ENCODE results near the gene AARSD1.

AARSD1 gene, protein sequence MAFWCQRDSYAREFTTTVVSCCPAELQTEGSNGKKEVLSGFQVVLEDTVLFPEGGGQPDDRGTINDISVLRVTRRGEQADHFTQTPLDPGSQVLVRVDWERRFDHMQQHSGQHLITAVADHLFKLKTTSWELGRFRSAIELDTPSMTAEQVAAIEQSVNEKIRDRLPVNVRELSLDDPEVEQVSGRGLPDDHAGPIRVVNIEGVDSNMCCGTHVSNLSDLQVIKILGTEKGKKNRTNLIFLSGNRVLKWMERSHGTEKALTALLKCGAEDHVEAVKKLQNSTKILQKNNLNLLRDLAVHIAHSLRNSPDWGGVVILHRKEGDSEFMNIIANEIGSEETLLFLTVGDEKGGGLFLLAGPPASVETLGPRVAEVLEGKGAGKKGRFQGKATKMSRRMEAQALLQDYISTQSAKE

GRCh38 chr17:42964161-42964932, at the start of gene AARSD1:
Gene AARSD1 (minus strand): TSS chr17:42964454. CDS start chr17:42964440, 14 bp downstream.
- H3K27ac Mint-ChIP-seq: peak within 1 kb of the TSS; percentile 93 to 99 (median 96)
- H3K4me1 Mint-ChIP-seq: peaks cover 12% of the 10 kb centered on the region
- no peaks in the 10 kb centered on the region for H3K27me3 Mint-ChIP-seq (ENCODE audit: low read depth)
- no peak for TF ChIP-seq CTCF (IDR thresholded peaks at IDR 0.05; ENCODE audit: unreplicated experiment in 3 of 3)
- H3K9me3 Mint-ChIP-seq: no peaks in the 10 kb centered on the region
- peak within 1 kb of the TSS; percentile 89 to 95 (median 90) for H3K4me3 Mint-ChIP-seq
- H3K36me3 Mint-ChIP-seq (ENCODE audit: low read depth): peaks cover 22% of the 10 kb centered on the region

DNA sequence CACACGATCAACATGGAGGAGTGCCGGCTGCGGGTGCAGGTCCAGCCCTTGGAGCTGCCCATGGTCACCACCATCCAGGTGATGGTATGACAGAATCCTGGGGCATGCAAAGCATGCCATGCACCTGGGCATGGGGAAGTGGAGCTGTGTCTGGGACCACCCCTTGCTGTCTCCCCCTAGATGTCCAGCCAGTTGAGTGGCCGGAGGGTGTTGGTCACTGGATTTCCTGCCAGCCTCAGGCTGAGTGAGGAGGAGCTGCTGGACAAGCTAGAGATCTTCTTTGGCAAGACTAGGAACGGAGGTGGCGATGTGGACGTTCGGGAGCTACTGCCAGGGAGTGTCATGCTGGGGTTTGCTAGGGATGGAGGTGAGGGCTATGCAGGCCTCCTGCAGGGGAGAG, 49.0 kb upstream of the AARSD1 start:
- H3K4me3 Mint-ChIP-seq: no peak overlapping the region
- peaks cover 19% of the 10 kb centered on the region for H3K36me3 Mint-ChIP-seq (ENCODE audit: low read depth)
- no peak overlapping the region for H3K27ac Mint-ChIP-seq
- TF ChIP-seq CTCF (IDR thresholded peaks at IDR 0.05; ENCODE audit: unreplicated experiment in 3 of 3): no peak
- H3K27me3 Mint-ChIP-seq (ENCODE audit: low read depth): no peaks in the 10 kb centered on the region
- no peaks in the 10 kb centered on the region for H3K9me3 Mint-ChIP-seq
- peaks cover 7% of the 10 kb centered on the region for H3K4me1 Mint-ChIP-seq

GRCh38 chr17:43011728-43012472, 47.6 kb upstream of the AARSD1 start:
- H3K36me3 Mint-ChIP-seq (ENCODE audit: low read depth): peaks cover 15% of the 10 kb centered on the region
- no peaks in the 10 kb centered on the region for H3K27me3 Mint-ChIP-seq (ENCODE audit: low read depth)
- no peak overlapping the region for H3K4me3 Mint-ChIP-seq
- no peak overlapping the region for H3K27ac Mint-ChIP-seq
- peaks cover 8% of the 10 kb centered on the region for H3K4me1 Mint-ChIP-seq
- no peak for TF ChIP-seq CTCF (IDR thresholded peaks at IDR 0.05; ENCODE audit: unreplicated experiment in 3 of 3)
- no peaks in the 10 kb centered on the region for H3K9me3 Mint-ChIP-seq

DNA sequence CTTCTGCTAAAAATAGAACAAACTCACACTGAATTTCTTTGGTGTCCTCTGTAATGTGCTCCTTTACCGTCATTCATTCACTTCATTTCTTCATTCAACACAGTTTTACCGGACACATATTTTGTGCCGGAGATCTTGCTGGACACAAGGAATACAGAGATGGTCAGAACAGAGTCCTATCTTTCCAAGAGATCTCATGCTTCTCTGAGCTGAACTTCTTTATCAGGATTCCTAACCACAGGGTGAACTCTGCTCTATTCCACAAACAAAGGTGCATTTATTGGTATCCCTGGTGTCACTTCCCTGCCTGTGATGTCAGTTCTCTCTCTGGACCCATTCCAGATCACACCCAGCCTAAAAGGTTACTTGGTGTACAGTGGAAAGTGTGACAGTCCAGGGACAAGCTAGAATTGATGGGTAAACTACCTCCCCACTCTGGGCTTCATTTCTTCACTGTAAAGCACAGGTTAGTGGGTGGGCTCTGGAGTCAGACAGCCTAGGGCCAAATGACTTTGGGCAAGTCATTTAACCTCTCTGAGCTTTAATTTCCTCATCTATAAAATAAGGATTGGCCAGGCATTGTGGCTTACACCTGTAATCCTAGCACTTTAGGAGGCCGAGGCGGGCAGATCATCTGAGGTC, 46.5 kb upstream of the AARSD1 start:
- H3K36me3 Mint-ChIP-seq (ENCODE audit: low read depth): peaks cover 11% of the 10 kb centered on the region
- TF ChIP-seq CTCF (IDR thresholded peaks at IDR 0.05; ENCODE audit: unreplicated experiment in 3 of 3): no peak
- H3K27ac Mint-ChIP-seq: no peak overlapping the region
- no peaks in the 10 kb centered on the region for H3K27me3 Mint-ChIP-seq (ENCODE audit: low read depth)
- no peaks in the 10 kb centered on the region for H3K9me3 Mint-ChIP-seq
- H3K4me1 Mint-ChIP-seq: peaks cover 13% of the 10 kb centered on the region
- H3K4me3 Mint-ChIP-seq: no peak overlapping the region

- peaks cover 25% of the 10 kb centered on the region for H3K36me3 Mint-ChIP-seq (ENCODE audit: low read depth)
- peak in 1 of 3 experiments; percentile 28 for TF ChIP-seq CTCF (IDR thresholded peaks at IDR 0.05; ENCODE audit: unreplicated experiment in 3 of 3)
- no peaks in the 10 kb centered on the region for H3K27me3 Mint-ChIP-seq (ENCODE audit: low read depth)
- H3K27ac Mint-ChIP-seq: peak within 1 kb of the TSS; percentile 90 to 98 (median 96)
- H3K4me3 Mint-ChIP-seq: peak within 1 kb of the TSS; percentile 82 to 94 (median 92)
- H3K9me3 Mint-ChIP-seq: no peaks in the 10 kb centered on the region
- H3K4me1 Mint-ChIP-seq: peaks cover 6% of the 10 kb centered on the region
Measured at GRCh38 chr17:43006639-43007551, 42.6 kb upstream of the AARSD1 start, which contains the start of gene IFI35. Gene IFI35 (plus strand): TSS chr17:43006784. CDS start chr17:43006948, 164 bp downstream.

Data from nephron (organoid).